GM13977 (cell line): Measurements from ENCODE around the gene CFAP58.

Source experiments
- DNase-seq: peaks from one replicate; pipeline ENCODE4 v3.0.0; 2012; ENCODE audit warnings: low spot score
- in situ Hi-C: fragments of 300-500 bp; cut with MboI; formaldehyde crosslinking; loops from one replicate; pipeline ENCODE4 v1.12.0; 2022; ENCODE audit warnings: low sequenced_read_pairs, low pct_unique_long_range_greater_than_20kb, mixed read lengths, inconsistent platforms; ENCODE audit not compliant: unreplicated experiment
- TF ChIP-seq, protein P1 (sequence below): IDR thresholded peaks from 2 replicates; pipeline ENCODE4 v1.5.1; 2012; ENCODE audit warnings: mild to moderate bottlenecking, control low read depth; ENCODE audit not compliant: insufficient read depth; ENCODE audit errors: extremely low read depth, missing control alignments

CFAP58 gene

DNA sequence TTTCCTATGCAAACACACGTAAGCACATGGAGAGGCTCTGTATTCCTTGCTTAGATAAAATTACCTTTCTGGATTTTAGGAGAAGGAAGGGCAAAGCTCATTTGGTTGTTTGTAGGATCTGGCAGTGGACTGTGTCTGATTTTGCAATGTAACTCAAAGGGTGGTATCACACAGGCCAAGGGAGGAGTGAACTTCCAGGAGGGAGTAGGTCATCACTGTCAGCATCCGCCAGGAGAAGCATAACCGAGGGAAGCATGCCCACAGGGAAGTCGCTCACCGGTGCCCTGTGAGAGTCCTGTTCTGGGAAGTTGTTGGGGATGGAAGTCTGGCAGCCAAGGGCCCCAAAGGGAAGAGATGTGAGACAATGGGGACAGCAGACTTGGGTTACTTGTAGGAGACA is 74.4 kb downstream of the CFAP58 start:
- in situ Hi-C loops: no loop called here
- DNase-seq: no peak
- TF ChIP-seq, protein P1, sequence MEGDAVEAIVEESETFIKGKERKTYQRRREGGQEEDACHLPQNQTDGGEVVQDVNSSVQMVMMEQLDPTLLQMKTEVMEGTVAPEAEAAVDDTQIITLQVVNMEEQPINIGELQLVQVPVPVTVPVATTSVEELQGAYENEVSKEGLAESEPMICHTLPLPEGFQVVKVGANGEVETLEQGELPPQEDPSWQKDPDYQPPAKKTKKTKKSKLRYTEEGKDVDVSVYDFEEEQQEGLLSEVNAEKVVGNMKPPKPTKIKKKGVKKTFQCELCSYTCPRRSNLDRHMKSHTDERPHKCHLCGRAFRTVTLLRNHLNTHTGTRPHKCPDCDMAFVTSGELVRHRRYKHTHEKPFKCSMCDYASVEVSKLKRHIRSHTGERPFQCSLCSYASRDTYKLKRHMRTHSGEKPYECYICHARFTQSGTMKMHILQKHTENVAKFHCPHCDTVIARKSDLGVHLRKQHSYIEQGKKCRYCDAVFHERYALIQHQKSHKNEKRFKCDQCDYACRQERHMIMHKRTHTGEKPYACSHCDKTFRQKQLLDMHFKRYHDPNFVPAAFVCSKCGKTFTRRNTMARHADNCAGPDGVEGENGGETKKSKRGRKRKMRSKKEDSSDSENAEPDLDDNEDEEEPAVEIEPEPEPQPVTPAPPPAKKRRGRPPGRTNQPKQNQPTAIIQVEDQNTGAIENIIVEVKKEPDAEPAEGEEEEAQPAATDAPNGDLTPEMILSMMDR: no peak

DNA sequence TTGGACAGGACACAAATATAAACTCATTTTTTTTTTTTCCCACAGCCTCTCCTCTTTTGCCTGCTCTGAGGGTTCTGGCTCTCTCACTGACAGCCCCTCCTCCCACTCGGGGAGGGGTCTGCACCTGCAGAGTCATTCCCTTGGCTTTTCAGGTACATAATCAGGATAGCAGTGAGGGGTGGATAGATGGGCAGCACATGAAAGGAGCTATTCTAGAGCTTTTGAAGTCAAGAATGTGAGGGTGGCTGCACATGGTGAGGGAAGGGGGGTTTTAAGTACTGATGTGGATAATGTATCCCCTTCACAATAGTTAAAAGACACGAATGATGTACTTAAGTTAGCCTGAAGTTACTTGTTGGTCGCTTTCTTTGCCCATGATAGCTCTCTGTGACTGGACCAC is 76.2 kb downstream of the CFAP58 start:
- in situ Hi-C loops: no loop called here
- DNase-seq: no peak
- TF ChIP-seq, protein P1: no peak

DNA sequence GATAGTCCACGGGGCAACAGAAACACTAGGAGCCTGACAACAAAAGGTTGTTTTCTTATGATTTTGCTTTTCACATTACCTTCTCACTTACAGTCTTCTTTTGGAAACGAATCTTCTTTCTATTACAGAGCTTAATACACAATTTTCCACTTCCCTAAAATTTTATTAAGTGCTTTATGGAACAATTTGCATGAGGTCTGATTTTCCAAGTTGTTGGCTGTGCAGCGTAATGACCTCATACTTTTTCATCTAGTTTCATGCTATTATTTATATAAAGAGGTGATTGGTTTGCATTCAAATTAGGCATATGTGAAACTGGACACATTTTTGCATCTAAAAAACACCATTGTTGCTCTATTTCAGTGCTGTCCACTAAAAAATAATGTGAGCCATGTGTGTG is 76.7 kb downstream of the CFAP58 start:
- TF ChIP-seq, protein P1: no peak
- DNase-seq: no peak
- in situ Hi-C loops: no loop called here

DNA sequence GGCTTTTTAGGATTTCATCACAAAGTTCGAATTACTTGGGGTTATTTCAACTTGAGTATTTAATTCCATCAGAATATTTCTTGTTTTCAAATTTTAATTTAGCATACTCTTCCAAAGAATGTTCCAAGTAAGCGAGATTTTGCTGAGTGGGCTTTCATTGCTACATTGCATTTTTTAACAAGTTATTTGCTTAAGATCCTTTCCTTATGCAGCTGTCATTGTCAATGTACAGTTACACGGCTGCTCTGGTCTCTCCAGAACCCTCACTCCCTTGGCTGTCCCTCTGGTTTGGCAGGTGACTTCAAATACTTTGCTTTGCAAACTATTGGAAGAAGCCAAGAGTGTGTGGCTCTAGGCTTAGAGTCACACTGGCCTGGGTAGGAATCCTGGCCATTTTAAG is 80.0 kb downstream of the CFAP58 start:
- in situ Hi-C loops: no loop called here
- TF ChIP-seq, protein P1: no peak
- DNase-seq: no peak

DNA sequence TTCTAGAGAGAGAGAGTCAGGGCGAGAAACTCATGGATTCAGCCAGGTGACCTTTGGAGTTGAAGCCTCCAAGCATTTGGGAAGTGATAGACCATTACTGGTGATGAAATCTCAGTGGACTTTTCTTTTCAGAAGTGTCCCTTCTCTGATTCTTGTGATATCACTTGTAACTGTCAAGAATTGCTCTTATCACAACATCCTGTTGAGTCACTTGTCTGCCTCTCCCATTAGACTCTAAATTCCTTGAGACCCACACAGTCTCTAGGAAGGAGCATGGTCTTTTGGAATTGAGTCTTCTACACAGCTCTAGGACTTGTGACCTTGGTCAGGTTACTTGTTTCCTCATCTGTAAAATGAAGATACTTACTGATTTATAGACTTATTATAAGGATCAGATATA is 81.0 kb downstream of the CFAP58 start:
- in situ Hi-C loops: no loop called here
- no peak for DNase-seq
- TF ChIP-seq, protein P1: no peak

DNA sequence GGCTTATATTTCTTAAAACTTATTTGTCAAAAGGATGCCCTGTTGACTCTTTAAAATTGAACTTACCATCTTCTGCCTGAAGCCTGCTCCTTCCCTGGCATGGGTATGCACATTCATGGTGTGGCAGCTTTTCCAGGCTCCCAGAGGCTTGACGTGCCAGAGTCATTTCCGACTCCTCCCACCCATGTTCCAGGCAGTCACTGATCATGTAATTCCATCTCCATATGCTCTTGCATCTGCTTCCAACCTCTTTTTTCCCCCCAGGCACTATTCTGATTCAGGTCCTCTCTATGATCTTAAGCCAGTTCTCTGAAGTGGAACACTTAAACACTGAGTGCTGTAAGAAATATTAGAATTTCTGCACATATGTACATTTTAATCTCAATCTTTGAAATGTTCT is 82.2 kb downstream of the CFAP58 start:
- TF ChIP-seq, protein P1: no peak
- in situ Hi-C loops: no loop called here
- DNase-seq: no peak

DNA sequence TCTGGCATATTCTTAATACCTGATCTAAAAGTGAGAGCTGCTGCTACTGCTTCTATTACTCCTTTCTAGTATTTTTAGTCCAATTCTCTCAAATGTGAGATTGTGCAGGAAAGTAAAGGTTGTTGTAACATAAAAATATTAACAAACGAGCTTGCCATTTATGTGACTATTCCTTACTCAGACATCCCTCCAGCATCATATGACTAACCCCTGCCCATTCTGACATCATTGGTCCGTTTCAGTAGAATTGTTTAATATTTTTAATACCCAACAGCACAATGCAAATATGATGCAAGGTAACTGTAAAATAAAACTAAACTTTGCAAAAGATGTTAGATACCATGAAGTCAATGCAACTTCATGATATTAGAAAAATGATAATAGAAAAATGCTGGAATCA is 83.6 kb downstream of the CFAP58 start:
- DNase-seq: no peak
- in situ Hi-C loops: no loop called here
- TF ChIP-seq, protein P1: no peak
